KG1 (cell line): ENCODE measurements around the gene ECE1.

Experiments
- DNase-seq: peaks from one replicate; lab custom pipeline; 2025; lab: John Stamatoyannopoulos, UW

The ECE1 gene

DNA sequence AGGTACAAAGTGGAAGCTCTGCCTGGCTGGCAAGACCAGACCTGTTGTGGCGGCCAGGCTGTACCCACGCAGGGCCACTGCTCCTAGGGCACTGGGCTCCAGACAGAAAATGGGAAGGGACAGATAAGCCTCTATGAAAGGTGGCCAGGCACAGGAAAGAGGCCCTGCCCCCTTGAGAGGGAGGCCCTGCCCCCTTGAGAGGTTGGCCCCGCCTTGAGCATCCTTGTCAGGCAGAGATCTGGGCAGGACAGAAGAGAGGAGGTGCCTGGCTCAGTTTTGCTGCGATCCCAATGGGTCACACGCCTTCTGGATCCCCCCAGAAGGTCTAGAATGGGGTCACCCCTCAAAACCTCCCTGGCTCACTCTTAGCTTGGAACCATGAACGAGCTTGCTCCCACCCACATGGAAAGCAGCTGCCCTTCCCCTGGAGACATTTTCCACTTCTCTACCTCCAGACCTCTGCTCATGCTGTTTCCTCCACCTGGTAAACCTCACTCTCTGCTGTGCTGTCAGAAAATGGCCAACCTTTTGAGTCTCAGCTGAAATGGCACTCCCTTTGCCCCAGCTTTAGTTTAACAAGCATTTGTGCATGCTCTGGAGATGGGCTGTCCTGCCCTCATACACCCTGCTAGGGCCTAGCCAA lies 17.5 kb upstream of the ECE1 start:
- DNase-seq = no peak

GRCh38 chr1:21307210-21307609 lies 16.9 kb upstream of the ECE1 start:
- DNase-seq = no peak

- DNase-seq = no peak
These were observed 15.6 kb upstream of the ECE1 start for GRCh38 chr1:21305900-21306189.

DNA sequence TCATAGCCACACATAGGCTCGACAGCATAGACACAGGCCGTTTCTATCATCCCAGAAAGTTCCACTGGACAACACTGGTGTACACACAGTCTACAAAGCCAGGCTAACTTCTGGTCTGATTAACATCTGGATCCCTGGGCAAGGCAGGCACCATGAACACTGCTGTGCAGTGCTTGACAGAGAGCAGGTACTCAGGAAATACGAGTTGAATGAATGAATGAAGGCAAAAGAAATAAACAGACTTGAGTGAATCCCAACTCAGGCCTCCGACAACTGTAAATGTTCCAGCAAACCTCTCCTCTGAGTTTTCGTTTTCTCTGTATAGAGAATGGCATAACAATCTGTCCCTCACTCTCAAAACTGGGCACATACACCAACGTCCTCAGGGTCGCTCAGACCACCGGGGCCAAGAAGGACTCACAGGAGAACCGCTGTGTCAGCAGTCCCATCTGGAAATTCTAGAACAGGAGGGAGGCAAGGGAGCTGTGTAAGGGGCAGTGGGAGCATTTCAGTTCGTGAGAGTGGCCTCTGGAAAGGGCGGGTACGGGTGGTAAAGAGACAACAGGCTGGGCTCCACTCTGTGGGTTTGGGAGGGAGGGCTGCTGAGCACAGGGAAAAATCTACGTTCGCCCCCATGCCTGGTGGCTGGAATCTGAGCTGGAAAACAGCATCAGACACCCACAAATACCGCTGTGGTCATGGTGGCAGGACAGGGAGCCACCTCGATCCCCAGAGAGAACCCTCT lies 15.1 kb upstream of the ECE1 start:
- DNase-seq = no peak

GRCh38 chr1:21304488-21304887 lies 14.2 kb upstream of the ECE1 start:
- DNase-seq = no peak

GRCh38 chr1:21302747-21303715 lies 12.8 kb upstream of the ECE1 start:
- DNase-seq = no peak

DNA sequence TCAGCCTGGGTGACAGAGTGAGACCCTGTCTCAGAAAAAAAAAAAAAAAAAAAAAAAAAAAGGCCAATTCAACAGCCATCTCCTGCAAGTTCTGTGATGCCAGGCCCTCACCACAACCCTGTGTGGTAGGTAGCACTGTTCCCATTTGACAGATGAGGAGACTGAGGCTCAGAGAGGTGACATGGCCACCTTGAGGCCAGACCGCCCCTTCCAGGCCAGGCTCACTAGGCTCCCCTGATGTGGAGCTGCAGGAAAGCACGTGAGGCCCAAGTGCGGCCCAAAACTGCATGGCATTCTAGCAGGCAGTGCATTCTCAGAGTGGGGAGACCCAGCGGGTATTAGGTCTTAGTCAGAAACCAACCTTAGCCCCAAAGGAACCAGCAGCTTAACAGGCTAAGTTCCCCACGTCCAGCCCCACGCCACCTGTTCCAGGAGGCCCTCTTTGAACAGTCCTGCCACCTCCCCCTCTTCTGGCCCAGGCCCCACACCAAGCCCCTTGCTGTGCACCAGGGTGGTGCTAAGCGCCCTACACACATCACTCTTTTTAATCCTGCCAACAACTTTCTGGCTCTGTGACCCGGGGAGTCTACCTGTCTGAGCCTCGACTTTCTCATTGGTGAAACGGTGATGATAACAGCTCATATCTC lies 11.7 kb upstream of the ECE1 start:
- DNase-seq = no peak

DNA sequence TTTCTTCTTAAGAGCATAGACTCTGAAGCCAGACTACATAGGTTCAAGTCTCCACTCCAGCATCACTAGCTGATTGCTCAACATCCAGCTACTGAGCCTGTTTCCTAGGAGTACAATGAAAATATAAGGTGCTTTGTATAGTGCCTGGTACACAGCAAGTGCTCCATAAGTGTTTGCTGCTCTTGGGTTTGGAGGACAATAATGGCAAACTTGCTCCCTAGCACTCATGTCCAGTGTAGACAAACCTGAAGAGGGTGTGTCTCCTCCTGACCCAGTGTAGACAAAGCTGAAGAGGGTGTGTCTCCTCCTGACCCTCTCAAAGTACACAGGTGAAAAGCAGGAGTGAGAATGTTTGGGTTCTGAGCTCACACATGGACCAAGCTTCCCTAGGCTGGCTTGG lies 10.5 kb upstream of the ECE1 start:
- no peak for DNase-seq

DNA sequence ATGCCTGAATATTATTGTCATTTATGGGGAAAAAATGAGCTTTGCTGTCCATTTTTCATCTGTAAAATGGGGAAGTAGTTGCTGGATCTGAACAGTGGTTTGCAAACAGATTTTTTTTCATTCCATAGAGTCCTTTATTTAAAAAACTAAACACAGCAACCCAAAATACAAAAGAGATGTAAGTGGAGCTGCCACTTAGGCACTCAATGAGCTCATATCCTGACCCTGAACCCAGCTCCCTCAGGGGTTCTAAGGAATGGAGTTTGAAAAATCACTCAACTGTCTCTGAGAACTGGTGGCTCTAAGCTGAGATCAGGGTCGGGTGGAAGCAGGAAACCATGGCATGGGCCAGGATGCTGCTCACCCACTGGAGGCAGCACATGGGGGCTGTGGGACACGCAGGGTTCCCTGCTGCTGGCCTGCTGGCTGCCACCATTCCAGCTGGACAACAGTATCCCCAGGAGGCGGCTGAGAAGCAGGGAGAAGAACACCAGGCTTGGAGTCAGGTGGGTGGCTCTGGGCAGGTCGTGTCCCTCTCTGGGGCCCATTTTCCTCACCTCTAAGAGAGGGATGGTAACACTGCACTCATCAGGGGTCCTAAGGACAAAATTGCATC lies 9.6 kb upstream of the ECE1 start:
- DNase-seq = no peak

DNA sequence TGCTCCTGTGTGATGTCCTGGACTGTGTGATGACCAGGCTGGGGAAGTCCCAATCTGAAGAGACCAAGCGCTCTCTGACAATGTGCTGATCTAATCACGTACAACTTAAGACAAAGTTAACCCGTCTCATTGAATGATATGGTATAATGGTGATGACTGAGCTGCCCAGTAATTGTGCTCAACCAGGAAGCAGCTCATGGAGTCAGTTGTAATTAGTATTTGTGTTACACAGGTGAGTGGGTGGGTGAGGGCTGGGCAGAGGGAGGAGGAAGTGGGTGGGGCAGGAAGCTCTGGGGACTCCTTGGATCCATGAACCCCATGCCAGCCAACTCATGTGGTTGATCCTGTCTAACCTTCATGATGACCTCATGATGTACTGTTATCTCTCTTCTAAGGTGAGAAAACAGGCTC lies 8.7 kb upstream of the ECE1 start:
- no peak for DNase-seq

- DNase-seq = no peak
These were observed 7.7 kb upstream of the ECE1 start for GRCh38 chr1:21297975-21298374.

- DNase-seq = no peak
These were observed 6.5 kb upstream of the ECE1 start for GRCh38 chr1:21296509-21297354.

- DNase-seq = no peak
These were observed 5.3 kb upstream of the ECE1 start for GRCh38 chr1:21295545-21295944.

- DNase-seq = no peak
These were observed 4.7 kb upstream of the ECE1 start for GRCh38 chr1:21295002-21295401.

GRCh38 chr1:21294266-21294989 lies 4.2 kb upstream of the ECE1 start:
- no peak for DNase-seq

DNA sequence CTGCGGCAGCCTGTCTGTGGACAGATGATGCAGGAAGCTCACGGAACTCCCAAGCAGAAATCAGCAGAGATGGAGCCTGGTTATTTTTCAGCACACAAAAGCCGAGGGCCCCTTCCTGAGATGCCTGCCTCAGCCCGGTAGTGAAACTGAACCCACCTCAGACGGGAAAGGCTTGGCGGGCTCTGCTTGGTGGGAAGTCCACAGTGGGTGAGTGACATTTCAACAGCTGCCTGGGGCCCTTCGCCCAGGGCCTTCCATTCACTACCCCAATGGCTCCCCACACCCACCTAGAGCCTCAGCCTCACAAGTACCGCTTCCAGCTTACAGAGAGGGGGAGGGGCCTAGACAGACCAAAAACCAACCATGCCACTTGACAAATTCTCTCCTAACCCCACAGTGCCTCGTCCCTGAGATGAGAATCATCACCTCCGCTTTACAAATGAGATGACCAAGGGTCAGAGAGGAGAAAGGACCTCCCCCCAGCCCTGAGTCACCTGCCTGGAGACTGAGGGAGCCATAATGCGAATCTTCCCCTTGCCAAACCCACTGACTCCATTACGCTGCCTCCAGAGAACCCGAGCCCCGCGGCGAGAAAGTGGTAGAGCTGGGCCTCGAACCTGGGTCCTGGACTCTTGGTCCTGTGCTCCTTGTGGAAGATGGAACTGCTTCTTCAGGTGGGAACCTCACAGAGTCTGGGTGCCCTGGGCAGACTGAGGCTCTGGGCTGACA lies 3.4 kb upstream of the ECE1 start:
- DNase-seq = no peak

DNA sequence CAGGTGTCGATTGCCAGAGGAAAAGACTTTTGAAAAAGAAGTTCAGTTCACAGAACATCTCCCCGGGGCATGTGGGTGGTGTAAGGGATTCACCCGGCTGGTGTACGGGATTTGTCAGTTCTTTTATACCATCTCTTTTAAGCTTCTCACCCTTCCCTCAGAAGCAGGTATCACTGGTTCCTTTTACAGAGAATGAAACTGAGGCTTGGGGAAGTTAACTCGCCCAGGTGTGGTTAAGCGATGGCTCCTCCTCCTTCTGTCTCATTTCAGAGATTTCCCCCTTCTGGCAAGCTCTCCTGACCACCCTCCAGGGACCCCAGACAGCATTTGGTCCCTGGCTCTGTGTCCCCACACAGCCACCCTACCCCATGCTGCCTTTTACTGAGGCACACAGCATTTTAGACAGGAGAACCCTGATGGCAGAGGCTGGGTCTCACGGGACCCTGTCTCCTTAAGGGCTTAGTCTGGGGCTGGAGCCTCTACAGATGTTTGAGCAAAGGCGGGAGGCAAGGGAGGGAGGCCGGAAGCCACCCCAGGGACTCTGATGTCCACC lies 2.8 kb upstream of the ECE1 start:
- no peak for DNase-seq

GRCh38 chr1:21292503-21292983 lies 2.3 kb upstream of the ECE1 start:
- no peak for DNase-seq

DNA sequence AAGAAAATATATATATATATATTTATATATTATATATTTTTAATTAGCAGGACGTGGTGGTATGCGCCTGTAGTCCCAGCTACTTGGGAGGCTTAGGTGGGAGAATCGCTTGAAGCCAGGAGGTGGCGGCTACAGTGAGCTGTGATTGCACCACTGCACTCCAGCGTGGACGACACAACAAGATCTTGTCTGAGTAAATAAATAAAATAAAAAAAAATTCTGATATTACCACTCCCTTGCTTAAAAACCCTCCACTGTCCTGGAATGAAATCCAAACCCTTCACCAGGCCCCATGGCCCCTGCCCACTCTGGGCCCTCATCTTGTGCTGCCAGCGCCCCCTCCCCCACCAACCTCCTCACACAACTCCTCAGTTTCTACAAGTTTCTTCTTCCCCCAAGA lies 1.7 kb upstream of the ECE1 start:
- no peak for DNase-seq
